Neural crest cell (in vitro differentiated cells): ENCODE data around the gene XPO6. TPM values are rescaled to one million over a fixed set of nuclear protein-coding genes. Genes with fewer than 3 reads are reported as not detected.

Experiments used
- DNase-seq: peaks from one replicate; pipeline ENCODE4 v3.0.0; 2021; ENCODE audit warnings: low read depth, mixed read lengths, low spot score
- H3K27ac Mint-ChIP-seq: one replicate; pipeline ENCODE4 v1.8.0; 2021; ENCODE audit warnings: mild to moderate bottlenecking, mixed read lengths; ENCODE audit not compliant: unreplicated experiment
- H3K27me3 Mint-ChIP-seq: 2 replicates; pipeline ENCODE4 v1.8.0; 2021; ENCODE audit warnings: low read depth, mild to moderate bottlenecking, mixed read lengths
- H3K36me3 Mint-ChIP-seq: 2 replicates; pipeline ENCODE4 v1.8.0; 2021; ENCODE audit warnings: low read depth, mild to moderate bottlenecking, mixed read lengths
- H3K4me1 Mint-ChIP-seq: 2 replicates; pipeline ENCODE4 v1.8.0; 2021; ENCODE audit warnings: mixed read lengths
- H3K4me3 Mint-ChIP-seq: one replicate; pipeline ENCODE4 v1.8.0; 2021; ENCODE audit warnings: mild to moderate bottlenecking, mixed read lengths
- H3K9me3 Mint-ChIP-seq: 2 replicates; pipeline ENCODE4 v1.8.0; 2021; ENCODE audit warnings: mixed read lengths
- CTCF ChIP-seq: fragments of 200-600 bp; sonication (generic); conservative IDR thresholded peaks from 2 replicates; pipeline ENCODE4 v1.5.0; 2021; ENCODE audit warnings: antibody characterized with exemption, mild to moderate bottlenecking
- total RNA-seq: library from RNA; stranded (reverse); gene quantifications from 2 replicates; pipeline ENCODE4 v1.2.1, GENCODE V29; 2021

XPO6 gene
- total RNA-seq, 1 donor from 2014 or later, result 146 TPM

GRCh38 chr16:28085389-28086171, 126.2 kb downstream of the XPO6 start:
- H3K4me1 Mint-ChIP-seq, result no peaks in the 10 kb centered on the region
- no peaks in the 10 kb centered on the region for H3K36me3 Mint-ChIP-seq
- no peaks in the 10 kb centered on the region for H3K9me3 Mint-ChIP-seq
- H3K4me3 Mint-ChIP-seq, result no peak overlapping the region
- DNase-seq, result no peak
- no peak overlapping the region for H3K27ac Mint-ChIP-seq
- H3K27me3 Mint-ChIP-seq, result peaks cover 5% of the 10 kb centered on the region
- TF ChIP-seq CTCF, result no peak

- H3K27ac Mint-ChIP-seq, result no peak overlapping the region
- no peak overlapping the region for H3K4me3 Mint-ChIP-seq
- peaks cover 3% of the 10 kb centered on the region for H3K27me3 Mint-ChIP-seq
- no peak for DNase-seq
- no peak for TF ChIP-seq CTCF
- no peaks in the 10 kb centered on the region for H3K4me1 Mint-ChIP-seq
- H3K36me3 Mint-ChIP-seq, result no peaks in the 10 kb centered on the region
- no peaks in the 10 kb centered on the region for H3K9me3 Mint-ChIP-seq
Measured at GRCh38 chr16:28084209-28084608, 127.6 kb downstream of the XPO6 start.

- DNase-seq, result no peak
- H3K4me3 Mint-ChIP-seq, result no peak overlapping the region
- no peak overlapping the region for H3K27ac Mint-ChIP-seq
- H3K9me3 Mint-ChIP-seq, result no peaks in the 10 kb centered on the region
- H3K36me3 Mint-ChIP-seq, result no peaks in the 10 kb centered on the region
- no peak for TF ChIP-seq CTCF
- no peaks in the 10 kb centered on the region for H3K4me1 Mint-ChIP-seq
- peaks cover 3% of the 10 kb centered on the region for H3K27me3 Mint-ChIP-seq
Measured at GRCh38 chr16:28082624-28083023, 129.1 kb downstream of the XPO6 start.

GRCh38 chr16:28081391-28081968, 130.3 kb downstream of the XPO6 start:
- no peak for DNase-seq
- H3K4me1 Mint-ChIP-seq, result no peaks in the 10 kb centered on the region
- H3K4me3 Mint-ChIP-seq, result no peak overlapping the region
- H3K27me3 Mint-ChIP-seq, result peaks cover 8% of the 10 kb centered on the region
- H3K9me3 Mint-ChIP-seq, result no peaks in the 10 kb centered on the region
- no peak for TF ChIP-seq CTCF
- peak overlapping the region; percentile 82 for H3K27ac Mint-ChIP-seq
- H3K36me3 Mint-ChIP-seq, result no peaks in the 10 kb centered on the region

- H3K4me3 Mint-ChIP-seq, result no peak overlapping the region
- no peaks in the 10 kb centered on the region for H3K9me3 Mint-ChIP-seq
- no peak overlapping the region for H3K27ac Mint-ChIP-seq
- no peaks in the 10 kb centered on the region for H3K36me3 Mint-ChIP-seq
- peaks cover 12% of the 10 kb centered on the region for H3K27me3 Mint-ChIP-seq
- TF ChIP-seq CTCF, result no peak
- H3K4me1 Mint-ChIP-seq, result no peaks in the 10 kb centered on the region
- no peak for DNase-seq
Measured at GRCh38 chr16:28078261-28078660, 133.5 kb downstream of the XPO6 start.
